HEK293T (cell line): ENCODE data around the gene TMEM154.

Experiments used
- TARDBP ChIP-seq: fragments of 450-650 bp; IDR thresholded peaks from 2 replicates; pipeline ENCODE4 v1.6.1; 2016
- TF ChIP-seq, protein P1 (sequence below): fragments of 450-650 bp; IDR thresholded peaks from 2 replicates; pipeline ENCODE4 v1.6.1; 2016

GRCh38 chr4:152708361-152708760 is 28.6 kb upstream of the TMEM154 start:
- TF ChIP-seq, protein P1, sequence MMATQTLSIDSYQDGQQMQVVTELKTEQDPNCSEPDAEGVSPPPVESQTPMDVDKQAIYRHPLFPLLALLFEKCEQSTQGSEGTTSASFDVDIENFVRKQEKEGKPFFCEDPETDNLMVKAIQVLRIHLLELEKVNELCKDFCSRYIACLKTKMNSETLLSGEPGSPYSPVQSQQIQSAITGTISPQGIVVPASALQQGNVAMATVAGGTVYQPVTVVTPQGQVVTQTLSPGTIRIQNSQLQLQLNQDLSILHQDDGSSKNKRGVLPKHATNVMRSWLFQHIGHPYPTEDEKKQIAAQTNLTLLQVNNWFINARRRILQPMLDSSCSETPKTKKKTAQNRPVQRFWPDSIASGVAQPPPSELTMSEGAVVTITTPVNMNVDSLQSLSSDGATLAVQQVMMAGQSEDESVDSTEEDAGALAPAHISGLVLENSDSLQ, result no peak
- TF ChIP-seq TARDBP, result no peak
